T-cell (primary cell): ENCODE measurements around the gene ENDOD1. TPM values are rescaled to one million over a fixed set of nuclear protein-coding genes. Genes with fewer than 3 reads are reported as not detected.

Experiments used
- ATAC-seq, 4 experiments: fragments of 200-7000 bp in 3 of 4; fragments of 150-1000 bp in 1 of 4; cut with Tn5 transposase; replicated peaks in 1 of 4; 1 replicate in 3 of 4; 2 replicates in 1 of 4; pipeline ENCODE4 v1.10.0; 2021; ENCODE audit warnings: moderate library complexity in 3 of 4, mild to moderate bottlenecking in 2 of 4, moderate number of reproducible peaks in 1 of 4
- CTCF ChIA-PET, 2 donors: fragments of 300-600 bp; sonication (Branson Sonifier 250); formaldehyde crosslinking; loops; one replicate each; lab custom pipeline; 2022; ENCODE audit warnings: antibody characterized with exemption in 2 of 2; lab: Charles Lee
- POLR2A ChIA-PET, 2 donors: fragments of 300-600 bp; sonication (Branson Sonifier 250); formaldehyde crosslinking; loops; one replicate each; lab custom pipeline; 2022; ENCODE audit warnings: antibody characterized with exemption in 2 of 2; lab: Charles Lee
- DNase-seq, 35 experiments: peaks; one replicate each; pipeline versions ENCODE4 v3.0.0 to v3.0.0-alpha.2; 2013 to 2023
- H3K27ac ChIP-seq: one replicate; pipeline ENCODE4 v1.5.1; 2013; ENCODE audit warnings: low read length
- H3K27me3 ChIP-seq, 2 experiments: replicated peaks in 1 of 2; 1 replicate in 1 of 2; 2 replicates in 1 of 2; pipeline versions ENCODE4 v1.6.1 to v1.7.0; 2013; ENCODE audit warnings: low read length in 1 of 2, mixed read lengths in 1 of 2; ENCODE audit not compliant: control insufficient read depth in 2 of 2, insufficient read depth in 2 of 2; ENCODE audit errors: extremely low read depth in 1 of 2
- H3K36me3 ChIP-seq, 2 donors: 1 replicate in 1 of 2; 2 replicates in 1 of 2; pipeline versions ENCODE4 v1.6.1 to v1.7.0; 2013; ENCODE audit warnings: low read length in 1 of 2; ENCODE audit not compliant: control insufficient read depth in 2 of 2, insufficient read depth in 1 of 2; ENCODE audit errors: extremely low read depth in 1 of 2
- H3K4me1 ChIP-seq, 2 experiments: 1 replicate in 1 of 2; 2 replicates in 1 of 2; pipeline versions ENCODE4 v1.6.1 to v1.7.0; 2013; ENCODE audit warnings: low read length in 2 of 2, mixed read lengths in 1 of 2; ENCODE audit not compliant: insufficient read depth in 2 of 2, control insufficient read depth in 1 of 2; ENCODE audit errors: extremely low read depth in 1 of 2
- H3K4me3 ChIP-seq, 2 donors: 1 replicate in 1 of 2; 2 replicates in 1 of 2; pipeline versions ENCODE4 v1.5.1 to v1.7.0; 2013; ENCODE audit warnings: mild to moderate bottlenecking in 2 of 2, low read length in 1 of 2, moderate library complexity in 1 of 2; ENCODE audit not compliant: control insufficient read depth in 1 of 2; ENCODE audit errors: extremely low read depth in 1 of 2
- H3K9me3 ChIP-seq: 2 replicates; pipeline ENCODE4 v1.7.0; 2013
- H3K27ac Mint-ChIP-seq, 2 donors: one replicate each; pipeline ENCODE4 v1.8.0; 2020 to 2021; ENCODE audit warnings: mild to moderate bottlenecking in 2 of 2, mixed read lengths in 2 of 2
- H3K27me3 Mint-ChIP-seq, 2 donors: one replicate each; pipeline ENCODE4 v1.8.0; 2021 to 2022; ENCODE audit warnings: mixed read lengths in 2 of 2
- H3K36me3 Mint-ChIP-seq: one replicate; pipeline ENCODE4 v1.8.0; 2021; ENCODE audit warnings: mixed read lengths
- H3K4me1 Mint-ChIP-seq, 3 donors: one replicate each; pipeline ENCODE4 v1.8.0; 2020 to 2022; ENCODE audit warnings: mixed read lengths in 3 of 3, mild to moderate bottlenecking in 1 of 3
- H3K4me3 Mint-ChIP-seq, 3 donors: one replicate each; pipeline ENCODE4 v1.8.0; 2020 to 2022; ENCODE audit warnings: mild to moderate bottlenecking in 3 of 3, mixed read lengths in 3 of 3, moderate library complexity in 3 of 3
- H3K9me3 Mint-ChIP-seq, 3 donors: one replicate each; pipeline ENCODE4 v1.8.0; 2020 to 2022; ENCODE audit warnings: mixed read lengths in 3 of 3
- WGBS: methylation state at CpG from one replicate; pipeline ENCODE4 v1.1.5; 2013; ENCODE audit warnings: missing lambda C conversion rate; ENCODE audit not compliant: insufficient coverage; 5-methylcytosine and 5-hydroxymethylcytosine counted together
- total RNA-seq, 35 experiments: library from RNA in 6 of 35; stranded (reverse) in 6 of 35; fragments of 120-200 nt in 1 of 35; gene quantifications; one replicate each; pipeline versions ENCODE4 v1.2.1 to v1.2.4 and lab custom pipeline; 2013 to 2026

ENDOD1 gene
- total RNA-seq, 5 donors from 2014 or later (not counting 1 experiment from before 2014, with no cell fraction given) = 7.4 to 13.1 (median 9.8) TPM

DNA sequence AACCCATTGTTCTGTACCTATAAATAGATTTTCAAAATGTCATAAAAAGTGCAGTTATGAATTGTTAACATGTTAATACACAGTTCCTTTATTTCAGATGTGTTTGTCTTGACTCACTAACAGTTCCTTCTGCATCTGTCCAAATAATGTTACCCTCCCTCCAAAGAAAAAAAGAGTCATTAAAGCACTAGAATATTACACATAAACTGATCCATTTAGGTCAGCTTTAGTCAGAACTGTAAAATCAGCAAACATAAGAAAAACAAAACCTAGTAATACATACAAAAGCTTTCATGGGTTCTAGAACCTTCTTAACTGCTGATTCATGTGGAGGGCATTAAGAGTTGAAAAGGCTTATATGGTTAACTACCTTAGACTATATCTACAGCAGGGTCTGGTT is 76.0 kb downstream of the ENDOD1 start:
- Mint-ChIP-seq H3K36me3 (peaks cover 18% of the 10 kb centered on the region), H3K27me3 (no peaks in the 10 kb centered on the region), H3K9me3 (no peaks in the 10 kb centered on the region), H3K27ac (peak overlapping the region in 1 of 2 donors; percentile 78), H3K4me3 (no peak overlapping the region), H3K4me1 (peaks cover 14 to 36% (median 26%) of the 10 kb centered on the region in 3 donors)
- no peak for DNase-seq
- CTCF ChIA-PET = interaction anchor here (0.6 to 1.5 kb wide), 5 partner anchors 13 to 551 kb away, joined by 3 to 15 read pairs (median 4); no protein-coding TSS in a partner anchor
- Histone ChIP-seq H3K4me3 (no peak overlapping the region), H3K36me3 (peaks cover 0 to 9% of the 10 kb centered on the region in 2 donors), H3K27me3 (no peaks in the 10 kb centered on the region), H3K27ac (no peak overlapping the region), H3K4me1 (no peaks in the 10 kb centered on the region), H3K9me3 (no peaks in the 10 kb centered on the region)
- POLR2A ChIA-PET = interaction anchor here (0.5 to 0.6 kb wide), 2 partner anchors 65 to 351 kb away, joined by 4 read pairs; partner anchors contain the start of gene SESN3 (in 1 of the 2)
- ATAC-seq = no peak

DNA sequence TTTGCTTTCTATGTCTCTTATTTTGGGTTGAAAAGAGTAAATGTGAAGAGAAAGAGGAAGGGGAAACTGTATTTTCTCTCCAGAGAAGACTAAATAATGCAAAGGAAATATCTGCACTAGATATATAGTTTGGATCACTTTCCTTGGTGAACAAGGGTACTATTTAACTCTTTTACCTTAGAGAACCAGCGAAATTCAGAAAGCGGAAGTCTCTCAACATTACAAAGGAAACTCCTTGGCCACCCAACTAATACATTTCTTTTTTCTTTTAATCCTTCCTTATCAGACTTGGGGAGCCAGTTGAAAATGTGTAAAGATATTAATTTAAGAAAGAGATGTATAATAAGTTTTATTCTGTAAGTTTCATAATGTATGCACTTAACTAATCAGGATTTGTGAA is 77.1 kb downstream of the ENDOD1 start:
- H3K4me1 ChIP-seq = no peaks in the 10 kb centered on the region
- DNase-seq (no peak), ATAC-seq (no peak)
- WGBS = no CpG with 5 or more reads among the region's 2 CpGs
- H3K36me3 Mint-ChIP-seq = peaks cover 18% of the 10 kb centered on the region
- H3K4me3 ChIP-seq = no peak overlapping the region
- H3K27me3 Mint-ChIP-seq = no peaks in the 10 kb centered on the region
- H3K27me3 ChIP-seq = no peaks in the 10 kb centered on the region
- peaks cover 14 to 29% (median 21%) of the 10 kb centered on the region in 3 donors for H3K4me1 Mint-ChIP-seq
- no peaks in the 10 kb centered on the region for H3K9me3 Mint-ChIP-seq
- H3K9me3 ChIP-seq = no peaks in the 10 kb centered on the region
- ChIA-PET POLR2A (interaction anchor here in 1 of 2 donors (0.7 kb wide), 1 partner anchor 10 kb away, joined by 3 read pairs; no protein-coding TSS in a partner anchor), CTCF (interaction anchor here (0.7 to 1.5 kb wide), 4 partner anchors 15 to 923 kb away, joined by 3 to 7 read pairs (median 4); partner anchors contain the start of gene SESN3 (in 1 of the 2))
- peaks cover 0 to 11% of the 10 kb centered on the region in 2 donors for H3K36me3 ChIP-seq
- H3K27ac Mint-ChIP-seq = no peak overlapping the region
- no peak overlapping the region for H3K4me3 Mint-ChIP-seq
- no peak overlapping the region for H3K27ac ChIP-seq

DNA sequence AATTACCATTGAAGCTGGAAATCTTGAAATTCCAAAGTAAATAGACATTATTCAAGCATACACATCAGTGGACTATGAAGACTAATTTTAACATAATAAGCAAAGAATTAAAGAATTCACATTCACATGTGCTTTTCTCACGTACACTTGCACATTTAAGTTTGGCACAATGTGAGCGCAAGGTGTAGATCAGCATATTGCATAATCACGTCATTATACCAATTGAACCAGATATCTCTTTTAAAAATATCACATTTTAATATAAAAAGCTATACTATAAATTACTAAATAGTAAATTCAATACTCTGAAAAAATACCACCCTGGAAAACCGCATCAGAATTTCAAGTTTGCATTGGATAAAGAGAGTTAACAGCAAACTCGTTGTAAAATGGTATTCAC is 80.6 kb downstream of the ENDOD1 start:
- CTCF ChIA-PET = interaction anchor here (0.5 to 0.6 kb wide), 2 partner anchors 10 to 221 kb away, joined by 3 read pairs; no protein-coding TSS in a partner anchor
- peaks cover 0 to 8% (median 0%) of the 10 kb centered on the region in 3 donors for H3K4me1 Mint-ChIP-seq
- Histone ChIP-seq H3K27ac (no peak overlapping the region), H3K27me3 (no peaks in the 10 kb centered on the region), H3K36me3 (peaks cover 0 to 32% of the 10 kb centered on the region in 2 donors), H3K4me3 (no peak overlapping the region), H3K4me1 (no peaks in the 10 kb centered on the region), H3K9me3 (no peaks in the 10 kb centered on the region)
- no peaks in the 10 kb centered on the region for H3K9me3 Mint-ChIP-seq
- peaks cover 25% of the 10 kb centered on the region for H3K36me3 Mint-ChIP-seq
- no peak for ATAC-seq
- POLR2A ChIA-PET = no interaction called here
- no peak for DNase-seq
- no peak overlapping the region for H3K27ac Mint-ChIP-seq
- WGBS = no CpG with 5 or more reads among the region's 5 CpGs
- H3K4me3 Mint-ChIP-seq = no peak overlapping the region
- no peaks in the 10 kb centered on the region for H3K27me3 Mint-ChIP-seq

DNA sequence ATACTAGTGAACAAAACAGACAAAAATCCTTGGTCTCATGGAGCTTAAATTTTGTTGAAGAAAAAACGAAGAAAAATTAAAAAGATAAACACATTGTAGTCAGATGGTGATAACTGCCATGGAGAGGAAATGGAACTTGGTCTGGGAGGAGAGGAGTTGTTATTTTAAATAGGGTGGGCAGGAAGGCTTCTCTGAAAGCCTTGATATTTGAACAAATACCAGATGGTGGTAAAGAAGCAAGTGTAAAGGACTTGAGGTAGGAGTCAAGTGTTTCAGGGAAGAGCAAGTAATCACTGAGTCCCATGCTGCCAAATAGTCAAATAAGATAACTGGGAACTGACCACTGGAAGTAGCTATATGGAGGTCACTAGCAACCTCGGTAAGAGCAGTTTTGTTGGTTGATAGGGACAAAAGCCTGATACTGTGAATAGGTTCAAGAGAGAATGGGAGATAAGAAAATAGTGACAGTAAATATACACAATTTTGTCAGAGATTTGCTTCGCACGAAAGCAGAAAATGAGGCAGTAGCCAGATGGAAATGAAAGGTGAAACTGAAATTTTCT is 86.3 kb downstream of the ENDOD1 start:
- Histone ChIP-seq H3K4me1 (no peaks in the 10 kb centered on the region), H3K36me3 (peaks cover 0 to 49% of the 10 kb centered on the region in 2 donors), H3K27ac (no peak overlapping the region), H3K27me3 (no peaks in the 10 kb centered on the region), H3K4me3 (no peak overlapping the region), H3K9me3 (no peaks in the 10 kb centered on the region)
- H3K36me3 Mint-ChIP-seq = peaks cover 47% of the 10 kb centered on the region
- DNase-seq = no peak
- ATAC-seq = no peak
- H3K4me1 Mint-ChIP-seq = no peaks in the 10 kb centered on the region
- H3K9me3 Mint-ChIP-seq = no peaks in the 10 kb centered on the region
- H3K27me3 Mint-ChIP-seq = no peaks in the 10 kb centered on the region
- POLR2A ChIA-PET = interaction anchor here (0.5 to 1.3 kb wide), 5 partner anchors 12 to 1380 kb away, joined by 3 to 6 read pairs (median 3); partner anchors contain the start of genes FAM76B (in 1 of the 2) and SESN3 (in 1 of the 2)
- CTCF ChIA-PET = interaction anchor here (0.5 to 1.7 kb wide), 2 partner anchors 526 to 529 kb away, joined by 3 to 4 read pairs; no protein-coding TSS in a partner anchor
- WGBS = 100% methylated on average over 4 of the region's 4 CpGs
- H3K4me3 Mint-ChIP-seq = no peak overlapping the region
- peak overlapping the region; percentile 49 to 51 for H3K27ac Mint-ChIP-seq

Other genes with a start within 250 kb of the ENDOD1 start
- gene CWC15, start 116.3 kb upstream of the ENDOD1 start, total RNA-seq = 10 to 100 TPM; 56.4 to 91.0 (median 64.1) TPM
- gene KDM4D, start 116.1 kb upstream of the ENDOD1 start, total RNA-seq = under 1 TPM; 0.33 to 0.57 (median 0.50) TPM
- not detected for gene KDM4E, start 64.6 kb upstream of the ENDOD1 start, total RNA-seq
- not detected for gene KDM4F, start 40.4 kb upstream of the ENDOD1 start, total RNA-seq
- 10 to 100 TPM; 61.2 to 84.0 (median 72.7) TPM for gene SRSF8, start 22.9 kb upstream of the ENDOD1 start, total RNA-seq
- 100 to 1,000 TPM in 3 of 5 donors, 10 to 100 TPM in 2; 61.5 to 150 (median 132) TPM for gene SESN3, start 141.4 kb downstream of the ENDOD1 start, total RNA-seq